HepG2 (cell line): ENCODE results near the gene ZCRB1. TPM values are rescaled to one million over a fixed set of nuclear protein-coding genes. Genes with fewer than 3 reads are reported as not detected.

Experiments
- ATAC-seq: fragments of 200-7000 bp; cut with Tn5 transposase; 3 replicates; pipeline ENCODE4 v1.9.1; 2020; ENCODE audit warnings: mild to moderate bottlenecking, moderate library complexity
- BruUV-seq: library from RNA; stranded (reverse); fragments of 400-500 nt; replicated peaks from 2 replicates; lab custom pipeline; 2021; lab: Mats Ljungman, UMichigan
- CTCF ChIA-PET: fragments of 300-600 bp; formaldehyde crosslinking; extraction: SDS; loops from one replicate; lab custom pipeline; 2021; ENCODE audit warnings: low total read pairs, inconsistent platforms, low intra/inter-chr PET ratio; lab: Yijun Ruan, JAX
- POLR2A ChIA-PET: fragments of 350-600 bp; sonication (Branson Sonifier 250); formaldehyde crosslinking; loops from one replicate; lab custom pipeline; 2020; ENCODE audit warnings: antibody characterized with exemption, inconsistent platforms; lab: Yijun Ruan, JAX
- DNase-seq: peaks from one replicate; pipeline ENCODE4 v3.0.0-alpha.2; 2015; ENCODE audit warnings: low spot score
- FAIRE-seq: peaks from 3 replicates; lab custom pipeline; 2011; peaks lifted over from hg19 to GRCh38; lab: Jason Lieb, UNC
- H2AFZ ChIP-seq: one replicate; pipeline ENCODE4 v1.6.1; 2011; ENCODE audit warnings: low read length, inconsistent platforms
- H3K27ac ChIP-seq: fragments of 300-600 bp; 3 replicates; pipeline ENCODE4 v1.8.0; 2011; ENCODE audit warnings: mixed run types, mild to moderate bottlenecking, mixed read lengths, low read length, inconsistent platforms; ENCODE audit not compliant: insufficient read depth; ENCODE audit errors: extremely low read length
- H3K27me3 ChIP-seq, 2 experiments: fragments of 200-600 bp in 1 of 2; 2 replicates in 1 of 2; 3 replicates in 1 of 2; pipeline versions ENCODE4 v1.6.0 to v1.8.0; 2011; ENCODE audit warnings: low read length in 2 of 2, mild to moderate bottlenecking in 2 of 2, moderate library complexity in 2 of 2, inconsistent platforms in 1 of 2; ENCODE audit not compliant: insufficient read depth in 2 of 2, control insufficient read depth in 1 of 2
- H3K36me3 ChIP-seq, 2 experiments: fragments of 200-600 bp in 1 of 2; replicated peaks in 1 of 2; 2 replicates in 1 of 2; 3 replicates in 1 of 2; pipeline versions ENCODE4 v1.5.1 to v1.8.0; 2011; ENCODE audit warnings: low read length in 2 of 2, inconsistent platforms in 1 of 2; ENCODE audit not compliant: insufficient read depth in 2 of 2, control insufficient read depth in 1 of 2
- H3K4me1 ChIP-seq: 2 replicates; pipeline ENCODE4 v1.5.1; 2012; ENCODE audit warnings: low read length, inconsistent platforms; ENCODE audit not compliant: insufficient read depth
- H3K4me2 ChIP-seq: 2 replicates; pipeline ENCODE4 v1.6.0; 2011; ENCODE audit warnings: low read depth, low read length, inconsistent platforms
- H3K4me3 ChIP-seq, 3 experiments: fragments of 200-600 bp in 1 of 3; sonication (generic), shearing (Covaris generic) in 1 of 3; replicated peaks in 1 of 3; 2 replicates each; pipeline ENCODE4 v1.5.1; 2011 to 2016; ENCODE audit warnings: low read length in 3 of 3, inconsistent platforms in 2 of 3, low read depth in 2 of 3, mild to moderate bottlenecking in 2 of 3, control low read depth in 1 of 3, mixed read lengths in 1 of 3; ENCODE audit not compliant: insufficient read depth in 1 of 3
- H3K79me2 ChIP-seq: one replicate; pipeline ENCODE4 v1.6.1; 2011; ENCODE audit warnings: low read length, inconsistent platforms; ENCODE audit not compliant: insufficient read depth
- H3K9ac ChIP-seq: 2 replicates; pipeline ENCODE4 v1.6.0; 2011; ENCODE audit warnings: mild to moderate bottlenecking, low read depth, low read length, inconsistent platforms; ENCODE audit not compliant: insufficient read depth
- H3K9me3 ChIP-seq: 2 replicates; pipeline ENCODE4 v1.5.1; 2012; ENCODE audit warnings: mild to moderate bottlenecking, low read length
- H4K20me1 ChIP-seq: 2 replicates; pipeline ENCODE4 v1.6.0; 2011; ENCODE audit warnings: inconsistent platforms, mild to moderate bottlenecking, low read length, moderate library complexity; ENCODE audit not compliant: insufficient read depth
- AFF4 ChIP-seq: sonication (generic); formaldehyde crosslinking; IDR thresholded peaks from 2 replicates; pipeline ENCODE4 v1.4.0; 2020; ENCODE audit warnings: missing genetic modification reagents
- BCL6 ChIP-seq: IDR thresholded peaks from 2 replicates; pipeline ENCODE4 v1.6.1; 2016; ENCODE audit warnings: missing genetic modification reagents, missing compliant biosample characterization
- FUBP1 ChIP-seq: sonication (generic); formaldehyde crosslinking; IDR thresholded peaks from 2 replicates; pipeline ENCODE4 v1.5.1; 2020; ENCODE audit warnings: missing genetic modification reagents, mild to moderate bottlenecking, borderline replicate concordance
- SNAI1 ChIP-seq: sonication (generic); formaldehyde crosslinking; IDR thresholded peaks from 2 replicates; pipeline ENCODE4 v1.5.0; 2020; ENCODE audit warnings: mild to moderate bottlenecking, missing genetic modification reagents, borderline replicate concordance
- WGBS: methylation state at CpG from one replicate; pipeline ENCODE4 v1.1.6; 2017; ENCODE audit warnings: low lambda C conversion rate; 5-methylcytosine and 5-hydroxymethylcytosine counted together
- in situ Hi-C: cut with HindIII; loops from 2 replicates; pipeline ENCODE4 v1.10.0; 2017; ENCODE audit warnings: low pct_unique_long_range_greater_than_20kb; ENCODE audit not compliant: extremely low pct_ligation_motif_present
- intact Hi-C: fragments of 100-400 bp; cut with micrococcal nuclease; formaldehyde crosslinking; loops from one replicate; pipeline ENCODE4 v1.10.0; 2022; ENCODE audit not compliant: unreplicated experiment
- polyA plus RNA-seq, 8 experiments: library from polyadenylated mRNA; depleted of rRNA in 3 of 8; stranded (reverse) in 7 of 8; unstranded in 1 of 8; fragments of >200 nt; fragmentation: Illumina TruSeq in 4 of 8; extraction: Trizol in 4 of 8; gene quantifications; 2 replicates each; pipeline versions ENCODE4 v1.2.1 to v1.2.3, GENCODE V29; 2011 to 2016; ENCODE audit warnings: low read depth in 4 of 8, missing spikeins in 1 of 8, mixed read lengths in 1 of 8; ENCODE audit not compliant: insufficient read depth in 1 of 8
- total RNA-seq, 5 experiments: library from RNA; depleted of rRNA; stranded (reverse); fragments of >200 nt; fragmentation: Illumina TruSeq; extraction: Trizol; gene quantifications; 2 replicates each; pipeline ENCODE4 v1.2.3, GENCODE V29; 2016; ENCODE audit warnings: low read depth in 1 of 5

Gene ZCRB1
- total and polyA plus RNA-seq, 2 of the 13 experiments (the other 11 are each of a cell fraction or from before 2014, with no cell fraction given): 43.5 to 49.8 TPM

- POLR2A ChIA-PET: no interaction called here
- ATAC-seq: no peak
- TF ChIP-seq BCL6 (CRISPR knock-in tag): peak; percentile 50
- TF ChIP-seq FUBP1 (CRISPR knock-in tag): no peak
- TF ChIP-seq, all 625 proteins: peak for 1
- H3K36me3 ChIP-seq: peaks cover 0 to 9% of the 10 kb centered on the region in 2 experiments; a peak in 1 of 5 replicates
- no peak overlapping the region for H3K4me2 ChIP-seq
- H3K9ac ChIP-seq: no peak overlapping the region
- no peak overlapping the region for H3K27ac ChIP-seq
- no peak for DNase-seq
- H3K4me1 ChIP-seq: 0 out of 2 replicates have a peak, but pooled peaks cover 5% of the 10 kb centered on the region
- no peak overlapping the region for H2AFZ ChIP-seq
- BruUV-seq: no TSS peak
- in situ Hi-C loops (no loop called here), intact Hi-C loops (loop anchor here (5.0 kb wide), 1 partner anchor 1352 kb away; no protein-coding TSS in a partner anchor)
- 85% methylated on average over 9 of the region's 9 CpGs for WGBS
- no peaks in the 10 kb centered on the region for H3K9me3 ChIP-seq
- H3K27me3 ChIP-seq: no peaks in the 10 kb centered on the region
- H3K79me2 ChIP-seq: peaks cover 4% of the 10 kb centered on the region
- no peak for FAIRE-seq
- H3K4me3 ChIP-seq: no peak overlapping the region
- H4K20me1 ChIP-seq: no peaks in the 10 kb centered on the region
- CTCF ChIA-PET: no interaction called here
Observed at GRCh38 chr12:42364692-42365091, 38.8 kb upstream of the ZCRB1 start.

- POLR2A ChIA-PET: no interaction called here
- ATAC-seq (no peak), DNase-seq (no peak)
- no peak for TF ChIP-seq AFF4
- TF ChIP-seq SNAI1 (CRISPR knock-in tag): no peak
Observed at GRCh38 chr12:42362647-42363260, 36.9 kb upstream of the ZCRB1 start.

More at GRCh38 chr12:42362647-42363260, 36.9 kb upstream of the ZCRB1 start:
- Histone ChIP-seq H4K20me1 (no peaks in the 10 kb centered on the region), H3K36me3 (peaks cover 0 to 11% of the 10 kb centered on the region in 2 experiments; a peak in 1 of 5 replicates), H3K4me1 (0 out of 2 replicates have a peak, but pooled peaks cover 5% of the 10 kb centered on the region), H3K27me3 (no peaks in the 10 kb centered on the region), H3K4me2 (no peak overlapping the region), H3K9me3 (no peaks in the 10 kb centered on the region), H3K27ac (no peak overlapping the region), H2AFZ (no peak overlapping the region), H3K9ac (no peak overlapping the region), H3K4me3 (no peak overlapping the region), H3K79me2 (peaks cover 4% of the 10 kb centered on the region)
- in situ Hi-C loops: no loop called here
- no peak for FAIRE-seq
- CTCF ChIA-PET: no interaction called here
- no TSS peak for BruUV-seq
- intact Hi-C loops: no loop called here
